HG03565 (cell line): ENCODE data around the gene HELQ.

Experiments used
- ATAC-seq: cut with Tn5 transposase; IDR thresholded peaks from one replicate; pipeline ENCODE4 v1.9.1; 2021; ENCODE audit warnings: mild to moderate bottlenecking, moderate library complexity; ENCODE audit not compliant: unreplicated experiment

HELQ gene

DNA sequence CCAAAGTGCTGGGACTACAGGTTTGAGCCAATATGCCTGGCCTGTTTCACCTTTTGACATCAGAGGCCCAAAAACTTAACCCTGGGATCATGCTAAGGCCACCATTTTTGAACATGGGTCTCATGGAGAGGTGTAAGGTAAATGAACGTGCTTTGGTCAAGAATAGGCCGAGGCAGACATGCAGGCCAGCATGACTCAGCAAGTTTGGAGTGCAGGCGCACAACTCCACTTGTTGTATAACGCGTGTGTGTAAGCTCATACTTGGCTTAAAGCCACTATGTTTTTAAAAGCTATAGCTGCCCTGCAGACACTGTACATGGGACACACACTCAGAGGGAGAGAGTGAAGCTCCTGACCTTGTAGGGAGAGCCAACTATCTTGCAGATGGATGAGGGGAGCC lies 77.2 kb downstream of the HELQ start:
- no peak for ATAC-seq

DNA sequence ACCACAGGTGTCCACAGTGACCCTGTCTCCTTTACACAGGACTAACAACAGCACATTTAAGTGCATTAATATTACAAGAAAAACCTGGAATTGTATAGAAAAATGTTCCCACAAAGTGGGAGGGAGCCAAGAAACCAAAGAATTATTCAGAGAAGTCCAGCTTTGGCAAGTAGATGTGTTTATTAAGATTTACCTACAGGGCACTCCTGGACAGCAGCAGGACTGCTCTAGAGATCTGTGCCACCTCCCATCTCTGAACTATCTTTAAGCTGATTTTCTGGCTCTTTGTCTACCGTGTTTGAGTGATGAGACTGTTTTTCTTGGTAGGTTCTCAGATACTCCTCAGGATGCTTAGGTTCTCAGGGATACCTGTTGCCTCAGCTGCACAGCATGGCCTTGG lies 82.7 kb downstream of the HELQ start:
- ATAC-seq, result no peak

DNA sequence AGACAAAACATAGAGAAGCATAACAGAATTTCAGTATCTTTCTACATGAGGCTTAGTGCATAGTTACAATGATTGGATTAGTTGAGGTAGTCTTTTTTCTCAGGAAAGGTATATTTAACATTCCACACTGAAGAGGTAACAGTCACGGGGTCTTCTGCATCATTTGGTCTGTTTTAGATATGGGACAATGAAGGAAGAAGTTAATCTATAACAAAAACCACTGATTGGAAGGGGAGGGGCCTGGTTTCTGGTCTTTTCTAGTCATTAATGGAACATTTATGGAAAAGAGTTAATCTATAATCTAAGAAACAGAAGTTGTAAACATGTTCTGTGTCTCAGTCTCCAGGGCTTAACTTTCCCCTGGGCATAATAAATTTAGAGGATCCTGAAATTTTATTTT lies 83.7 kb downstream of the HELQ start:
- ATAC-seq, result no peak

DNA sequence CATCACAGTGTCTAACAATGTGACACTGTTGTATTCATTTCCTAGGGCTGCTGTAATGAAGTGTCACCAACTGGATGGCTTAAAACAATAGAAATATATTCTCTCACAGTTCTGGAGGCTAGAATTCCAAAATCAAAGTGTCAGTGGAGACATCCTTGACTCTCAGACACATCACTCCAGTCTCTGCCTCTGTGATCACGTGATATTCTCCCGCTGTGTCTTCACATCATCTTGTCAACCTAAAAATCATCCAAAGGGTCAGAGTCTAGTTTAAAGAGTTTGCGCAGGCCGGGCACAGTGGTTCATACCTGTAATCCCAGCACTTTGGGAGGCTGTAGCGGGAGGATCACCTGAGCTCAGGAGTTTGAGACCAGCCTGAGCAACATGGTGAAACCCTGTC lies 84.4 kb downstream of the HELQ start:
- no peak for ATAC-seq

DNA sequence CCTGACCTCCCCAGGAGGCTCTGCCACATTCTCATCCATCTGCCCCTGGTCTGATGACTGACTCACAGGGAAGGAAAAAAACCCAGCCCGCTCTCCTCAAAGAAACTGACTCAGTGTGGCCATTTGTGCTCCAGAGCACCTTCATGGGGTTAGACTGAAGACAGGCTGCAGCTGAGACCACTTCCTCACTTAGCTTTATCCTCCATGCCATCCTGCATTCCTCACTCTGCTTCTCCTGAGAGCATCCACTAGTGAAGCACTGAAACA lies 85.0 kb downstream of the HELQ start:
- no peak for ATAC-seq

DNA sequence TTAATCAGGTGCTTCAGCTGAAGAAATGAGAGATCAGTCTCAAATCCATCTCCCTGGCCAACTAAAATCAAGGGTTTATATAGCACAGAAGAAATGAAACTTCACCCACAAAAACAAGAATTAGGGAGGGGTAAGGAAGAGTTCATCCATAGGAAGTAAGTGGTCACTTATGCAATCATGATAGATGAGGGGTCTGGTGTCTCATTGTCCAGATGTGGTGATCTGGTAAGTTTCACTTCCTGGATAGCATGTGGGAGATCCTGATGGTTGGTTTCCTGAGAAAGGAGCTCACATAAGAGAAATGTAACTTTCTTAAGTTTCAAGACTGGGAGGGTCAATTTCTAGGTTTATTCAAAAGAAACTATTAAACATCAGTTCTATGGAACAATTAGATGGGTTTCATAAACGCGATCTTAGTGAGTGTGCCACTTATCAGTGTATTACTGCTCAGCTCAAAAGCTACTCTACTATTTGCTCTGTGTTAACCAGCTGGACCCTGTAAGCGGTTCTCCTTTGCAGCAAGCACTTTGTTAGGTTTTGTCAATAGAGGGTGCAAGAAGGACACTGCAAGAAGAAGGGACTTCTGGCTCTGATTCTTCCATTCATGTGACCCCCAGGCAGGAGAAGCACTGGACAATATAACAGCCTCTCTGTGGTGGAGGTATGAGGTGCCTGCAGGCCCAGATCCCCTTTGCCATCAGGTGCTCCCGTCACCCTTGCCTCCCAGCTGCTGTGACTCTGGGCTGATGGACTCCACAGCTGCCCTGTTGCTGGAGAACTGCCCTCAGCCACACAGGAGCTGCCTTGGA lies 85.6 kb downstream of the HELQ start:
- no peak for ATAC-seq

DNA sequence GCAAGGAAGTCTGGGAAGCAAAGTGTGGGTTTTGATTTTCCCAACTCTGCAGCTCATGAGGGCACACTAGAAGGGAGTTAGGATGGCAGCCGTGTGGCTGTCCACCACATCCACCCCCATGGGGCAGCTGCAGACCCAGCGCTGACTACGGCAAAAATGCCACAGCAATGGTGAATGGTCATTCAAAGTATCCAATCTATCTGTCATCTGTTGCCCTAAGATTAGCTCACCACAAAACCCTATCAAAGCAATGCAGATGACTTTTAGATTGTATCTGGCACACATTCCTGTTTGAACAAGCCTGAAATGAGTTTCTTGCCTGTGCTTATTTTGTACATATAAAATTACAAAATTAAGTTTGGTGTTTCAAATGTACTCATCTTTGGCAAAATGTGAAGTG lies 91.3 kb downstream of the HELQ start:
- no peak for ATAC-seq

DNA sequence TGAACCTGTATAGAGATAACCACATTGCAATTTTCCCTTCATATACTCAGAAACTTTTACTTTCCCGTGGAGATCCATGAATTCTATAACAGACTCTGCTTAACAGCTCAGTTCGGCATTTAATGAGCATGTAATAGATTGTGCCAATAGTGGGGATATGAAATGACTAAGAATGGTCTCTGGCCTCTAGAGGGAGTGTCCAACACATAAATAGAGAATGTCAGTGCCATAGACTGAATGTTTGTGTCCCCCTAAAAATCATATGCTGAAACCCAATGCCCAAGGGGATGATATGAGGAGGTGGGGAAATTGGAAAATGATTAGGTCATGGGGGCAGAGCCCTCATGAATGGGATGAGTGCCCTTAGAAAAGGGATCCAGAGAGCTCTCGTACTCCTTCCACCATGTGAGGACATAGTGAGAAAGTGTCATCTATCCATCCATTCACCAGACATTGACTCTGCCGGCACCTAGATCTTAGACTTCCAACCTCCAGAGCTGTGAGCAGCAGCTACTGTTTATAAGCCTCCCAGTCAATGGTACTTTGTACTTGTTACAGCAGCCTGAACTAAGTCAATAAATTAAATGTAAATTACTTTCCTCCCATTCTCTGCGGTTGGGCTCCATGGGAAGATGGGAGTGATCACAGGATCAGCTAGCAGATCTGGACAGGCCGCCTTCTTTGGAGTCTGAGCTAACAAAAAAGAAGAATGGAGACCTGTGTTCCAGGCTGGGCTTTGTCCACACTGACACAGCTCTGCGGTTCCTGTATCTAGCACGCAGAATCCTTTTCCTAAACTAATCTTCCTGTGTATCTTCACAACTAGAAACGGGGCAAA lies 92.9 kb downstream of the HELQ start:
- peak; percentile 59 for ATAC-seq

DNA sequence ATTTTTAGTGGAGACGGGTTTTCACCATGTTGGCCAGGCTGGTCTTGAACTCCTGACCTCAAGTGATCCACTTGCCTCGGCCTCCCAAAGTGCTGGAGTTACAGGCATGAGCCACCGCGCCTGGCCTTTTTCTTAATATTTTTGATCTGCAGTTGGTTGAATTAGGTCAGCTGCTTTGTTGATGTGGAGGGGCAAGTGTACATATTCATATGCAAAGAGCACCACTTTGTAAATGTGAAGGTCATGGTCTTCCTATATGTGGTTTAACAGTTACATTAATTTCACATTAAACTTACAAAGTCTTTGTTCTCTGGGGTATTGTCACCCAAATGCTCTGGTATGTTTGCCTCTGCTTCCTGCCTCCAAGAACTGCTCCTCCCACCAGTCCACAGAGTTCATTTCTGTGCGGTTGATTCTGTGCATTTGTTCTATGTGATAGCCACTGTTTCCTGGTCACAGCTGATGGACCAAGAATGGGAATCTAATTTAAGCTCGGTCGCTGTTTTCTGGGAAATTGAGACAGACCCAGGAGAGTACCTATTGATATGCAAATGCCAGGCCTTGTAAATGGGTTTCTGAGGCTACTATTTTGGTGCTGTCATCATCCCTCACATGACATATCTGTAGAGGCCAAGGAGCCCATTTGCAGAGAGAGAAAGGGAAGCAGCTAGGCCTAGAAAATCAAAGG lies 94.1 kb downstream of the HELQ start:
- no peak for ATAC-seq

DNA sequence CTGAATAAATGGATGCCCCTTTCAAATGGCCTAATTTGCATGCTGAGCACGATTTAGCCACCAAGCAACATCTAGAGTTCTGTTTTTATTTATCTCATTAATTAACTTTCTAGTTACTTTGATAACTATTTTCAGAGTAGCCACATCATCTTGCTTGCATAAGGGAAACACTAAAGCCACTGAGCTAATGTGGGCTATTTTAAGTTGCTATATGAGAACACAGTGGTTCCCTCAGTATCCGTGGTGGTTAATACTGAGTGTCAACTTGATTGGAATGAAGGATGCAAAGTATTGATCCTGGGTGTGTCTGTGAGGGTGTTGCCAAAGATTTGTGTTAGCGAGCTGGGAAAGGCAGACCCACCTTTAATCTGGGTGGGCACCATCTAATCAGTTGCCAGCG lies 95.6 kb downstream of the HELQ start:
- no peak for ATAC-seq

DNA sequence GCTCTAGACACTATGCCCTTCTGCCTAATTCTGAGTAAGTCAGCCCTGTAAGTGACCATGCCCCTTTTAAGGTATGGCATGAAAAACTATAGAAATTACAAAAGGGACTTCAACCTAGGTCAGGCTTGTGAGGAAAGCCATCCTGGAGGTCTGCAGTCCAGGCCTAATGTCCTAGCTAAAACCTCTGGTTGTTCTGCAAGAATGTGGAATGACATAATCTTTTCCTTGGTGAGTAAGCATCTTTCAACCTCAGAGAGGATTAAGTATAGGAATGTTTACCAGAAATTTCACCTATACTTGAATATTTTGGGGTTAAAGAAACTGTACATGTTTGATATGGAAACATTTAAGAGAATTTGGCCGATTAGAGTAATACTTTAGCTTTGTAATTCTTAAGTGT lies 97.2 kb downstream of the HELQ start:
- ATAC-seq, result no peak
